GM19240 (cell line): Measurements from ENCODE around the gene SLC9A7.
"Not testable (repeated sequence)": the region's sequence is repeated elsewhere in the genome, so short reads cannot be mapped to it uniquely, and the experiment has no call there.

Experiments used
- DNase-seq: peaks from one replicate; pipeline ENCODE4 v3.0.0; 2011; ENCODE audit warnings: low spot score; ENCODE audit not compliant: insufficient read length

Gene SLC9A7

DNA sequence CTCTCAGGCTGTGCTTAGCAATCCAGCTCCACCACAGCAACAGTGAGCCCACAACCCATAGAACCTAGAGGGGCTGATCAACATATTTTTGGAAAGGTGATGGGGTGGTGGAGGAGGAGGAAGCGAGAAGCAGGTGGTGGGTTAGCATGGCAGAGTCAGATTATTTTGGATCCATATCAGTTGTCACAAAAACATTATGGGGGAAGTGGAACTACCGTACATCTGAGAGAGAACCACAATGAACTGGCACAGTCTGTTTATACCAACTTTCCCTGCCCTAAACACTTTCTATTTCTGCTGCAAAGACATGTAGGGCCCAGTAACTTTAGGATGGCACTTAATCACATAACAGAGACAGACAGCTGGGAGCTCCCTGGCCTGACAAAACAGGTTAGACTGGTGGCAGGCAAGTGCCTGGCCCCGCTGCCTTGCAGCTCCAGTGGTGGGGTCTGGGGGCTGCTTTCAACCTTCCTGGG lies 4.3 kb downstream of the SLC9A7 start:
- DNase-seq, result no peak

- DNase-seq, result no peak
Observed at GRCh38 chrX:46754036-46754435, 4.9 kb downstream of the SLC9A7 start.

DNA sequence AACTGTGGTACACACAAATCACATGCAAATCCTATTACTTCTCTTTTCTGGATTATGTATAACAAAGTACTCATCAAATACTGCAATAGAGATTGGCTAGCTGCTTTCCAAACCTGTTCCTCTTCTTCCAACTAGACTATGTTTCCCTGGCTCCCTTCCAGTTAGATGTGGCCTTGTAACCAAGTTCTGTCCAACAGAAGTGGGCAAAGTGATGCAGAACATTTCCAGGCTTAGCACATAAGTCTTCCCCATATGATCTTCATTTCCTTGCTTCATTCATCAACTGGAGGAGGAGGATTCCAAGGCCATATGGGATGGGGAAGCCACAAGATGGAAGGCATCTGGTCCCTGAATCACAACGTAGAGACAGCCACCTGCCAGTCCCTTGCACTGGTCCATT lies 8.0 kb downstream of the SLC9A7 start:
- DNase-seq, result no peak

DNA sequence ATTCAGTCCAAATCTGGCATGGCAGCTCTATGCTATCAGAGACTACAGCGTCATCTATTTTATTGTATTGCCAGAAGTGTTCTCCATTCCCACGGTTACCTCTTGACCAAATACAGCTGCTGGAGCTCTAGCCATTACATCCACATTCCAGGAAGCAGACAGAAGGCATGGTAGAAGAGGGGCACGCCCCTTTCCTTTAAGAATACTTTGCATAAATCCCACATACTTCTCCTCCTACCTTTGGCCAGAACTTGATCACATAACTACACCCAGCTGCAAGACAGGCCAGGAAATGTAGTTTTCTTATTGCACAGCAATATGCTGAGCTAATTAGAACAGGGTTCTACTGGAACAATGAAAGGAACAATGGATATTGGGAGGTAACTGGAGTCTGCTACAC lies 14.9 kb downstream of the SLC9A7 start:
- DNase-seq, result no peak

DNA sequence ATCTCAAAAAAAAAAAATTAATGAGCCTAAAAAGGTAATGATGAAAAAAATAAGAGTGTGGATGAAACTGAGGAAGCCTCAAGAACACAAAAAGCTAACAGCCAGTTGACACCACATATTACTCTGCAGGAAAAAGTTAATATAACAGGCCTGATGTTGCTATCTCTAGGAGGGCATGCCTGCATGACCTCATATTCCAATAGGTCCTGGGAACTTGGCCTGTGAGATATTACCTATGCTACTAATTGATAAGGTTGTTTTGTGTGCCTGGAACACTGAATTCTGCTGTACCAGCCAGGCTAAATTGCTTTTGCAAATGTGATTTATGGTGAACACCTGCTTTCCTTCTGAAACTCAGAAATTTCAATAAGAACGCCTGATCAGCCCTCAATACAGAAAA lies 15.9 kb downstream of the SLC9A7 start:
- DNase-seq, result no peak

- DNase-seq, result no peak
Observed at GRCh38 chrX:46739736-46740135, 19.2 kb downstream of the SLC9A7 start.

- DNase-seq, result no peak
Observed at GRCh38 chrX:46737462-46737861, 21.5 kb downstream of the SLC9A7 start.

- no peak for DNase-seq
Observed at GRCh38 chrX:46737041-46737440, 21.9 kb downstream of the SLC9A7 start.

DNA sequence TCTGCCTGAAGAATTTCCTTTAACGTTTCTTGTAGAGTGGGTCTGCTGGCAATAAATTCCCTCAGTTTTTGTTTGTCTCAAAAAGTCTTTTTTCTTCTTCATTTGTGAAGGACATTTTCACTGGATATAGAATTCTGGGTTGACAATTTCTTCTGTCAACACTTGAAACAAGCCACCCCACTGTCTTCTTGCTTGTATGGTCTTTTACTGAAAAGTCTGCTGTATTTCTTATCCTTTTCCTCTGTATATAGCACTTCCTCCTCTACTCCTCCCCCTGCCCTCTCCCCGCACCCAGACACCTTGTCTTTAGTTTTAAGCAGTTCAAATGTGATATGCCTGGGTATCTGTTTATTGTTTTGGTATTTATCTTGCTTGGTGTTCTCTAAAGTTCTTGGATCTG lies 23.3 kb downstream of the SLC9A7 start:
- DNase-seq, result no peak

- DNase-seq, result no peak
Observed at GRCh38 chrX:46733226-46733625, 25.7 kb downstream of the SLC9A7 start.

DNA sequence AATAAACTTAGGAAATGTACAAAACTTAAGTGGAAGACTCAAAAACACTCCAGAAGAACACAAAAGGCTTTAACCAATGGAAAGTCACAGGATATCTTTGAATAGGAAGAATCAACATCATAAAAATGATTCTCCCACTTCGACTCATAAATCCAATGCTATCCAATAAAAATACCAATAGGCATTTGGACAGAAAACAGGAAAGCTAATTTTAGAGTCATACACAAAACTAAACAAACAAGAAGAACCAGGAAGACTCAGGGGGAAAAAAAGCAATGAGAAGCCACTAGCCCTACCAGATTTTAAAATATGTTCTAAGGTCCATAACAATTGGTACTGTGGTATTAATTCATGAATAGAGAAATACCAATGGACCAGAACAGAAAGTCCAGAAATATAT lies 28.2 kb downstream of the SLC9A7 start:
- DNase-seq, result no peak

- no peak for DNase-seq
Observed at GRCh38 chrX:46727441-46727840, 31.5 kb downstream of the SLC9A7 start.

- not testable (repeated sequence) for DNase-seq
Observed at GRCh38 chrX:46723569-46723927, 35.4 kb downstream of the SLC9A7 start.

GRCh38 chrX:46722742-46723568 lies 36.0 kb downstream of the SLC9A7 start:
- no peak for DNase-seq

GRCh38 chrX:46716796-46717195 lies 42.1 kb downstream of the SLC9A7 start:
- no peak for DNase-seq

- no peak for DNase-seq
Observed at GRCh38 chrX:46715997-46716396, 42.9 kb downstream of the SLC9A7 start.

- no peak for DNase-seq
Observed at GRCh38 chrX:46715530-46715929, 43.4 kb downstream of the SLC9A7 start.

GRCh38 chrX:46713672-46714490 lies 45.0 kb downstream of the SLC9A7 start:
- no peak for DNase-seq

- no peak for DNase-seq
Observed at GRCh38 chrX:46712764-46713163, 46.2 kb downstream of the SLC9A7 start.

GRCh38 chrX:46710927-46711623 lies 47.8 kb downstream of the SLC9A7 start:
- no peak for DNase-seq

GRCh38 chrX:46710425-46710824 lies 48.5 kb downstream of the SLC9A7 start:
- DNase-seq, result no peak
